ENCODE measurements around the gene LYZL6. TPM values are rescaled to one million over a fixed set of nuclear protein-coding genes. Genes with fewer than 3 reads are reported as not detected.

The LYZL6 gene
- total RNA-seq, 1 experiment from 2014 or later: not detected

Other genes starting within 250 kb of the LYZL6 start
- gene RASL10B, start 212.1 kb downstream of the LYZL6 start, total RNA-seq (2014; rRNA removed): 0.32 and 0.63 TPM in 2 replicates
- not detected in 2 replicates for gene GAS2L2, start 190.5 kb downstream of the LYZL6 start, total RNA-seq (2014; rRNA removed)
- gene C17orf50, start 182.8 kb downstream of the LYZL6 start, total RNA-seq (2014; rRNA removed): not detected in 2 replicates
- not detected in 2 replicates for gene MMP28, start 148.1 kb downstream of the LYZL6 start, total RNA-seq (2014; rRNA removed)
- 25.9 and 42.4 TPM in 2 replicates for gene TAF15, start 134.2 kb downstream of the LYZL6 start, total RNA-seq (2014; rRNA removed)
- gene HEATR9, start 74.8 kb downstream of the LYZL6 start, total RNA-seq (2014; rRNA removed): not detected in 2 replicates
- gene CCL5, start 63.4 kb downstream of the LYZL6 start, total RNA-seq (2014; rRNA removed): 1.1 and 1.9 TPM in 2 replicates
- 0.77 and 1.8 TPM in 2 replicates for gene RDM1, start 12.9 kb downstream of the LYZL6 start, total RNA-seq (2014; rRNA removed)
- not detected in 2 replicates for gene CCL16, start 37.8 kb upstream of the LYZL6 start, total RNA-seq (2014; rRNA removed)
- not detected in 2 replicates for gene CCL14, start 43.0 kb upstream of the LYZL6 start, total RNA-seq (2014; rRNA removed)
- gene CCL15, start 57.8 kb upstream of the LYZL6 start, total RNA-seq (2014; rRNA removed): not detected in 2 replicates
- gene CCL23, start 74.3 kb upstream of the LYZL6 start, total RNA-seq (2014; rRNA removed): not detected in 2 replicates
- gene CCL18, start 120.6 kb upstream of the LYZL6 start, total RNA-seq (2014; rRNA removed): not detected in 2 replicates
- gene CCL3, start 146.4 kb upstream of the LYZL6 start, total RNA-seq (2014; rRNA removed): not detected in 2 replicates
- not detected in 2 replicates for gene CCL4, start 160.1 kb upstream of the LYZL6 start, total RNA-seq (2014; rRNA removed)
- gene TBC1D3B, start 232.9 kb upstream of the LYZL6 start, total RNA-seq (2014; rRNA removed): 1.4 TPM in 1 of 2 replicates, not detected in the other